SU-DHL-6 (cell line): ENCODE results near the gene THTPA.

Experiments
- CTCF ChIP-seq: fragments of 200-600 bp; sonication (generic); IDR thresholded peaks from one replicate; pipeline ENCODE4 v1.5.1; 2017; ENCODE audit warnings: antibody characterized with exemption, mild to moderate bottlenecking, low read length, moderate library complexity; ENCODE audit not compliant: insufficient read depth, poor library complexity, severe bottlenecking
- EZH2phosphoT487 ChIP-seq: fragments of 200-600 bp; sonication (generic), shearing (Covaris generic); conservative IDR thresholded peaks from 2 replicates; pipeline ENCODE4 v1.6.1; 2018; ENCODE audit warnings: mild to moderate bottlenecking, antibody characterized with exemption, low read length, moderate library complexity, mixed read lengths

GRCh38 chr14:23525611-23526010 is 30.5 kb upstream of the THTPA start:
- no peak for TF ChIP-seq EZH2phosphoT487
- no peak for TF ChIP-seq CTCF
